ENCODE results near the gene FNBP1.

Gene FNBP1

GRCh38 chr9:129972816-129973215 lies 70.2 kb downstream of the FNBP1 start:
- TF ChIP-seq POLR2AphosphoS5 (IDR thresholded peaks at IDR 0.05; ENCODE audit: low read depth) (no peak), CTCF (IDR thresholded peaks at IDR 0.05; ENCODE audit: insufficient read depth, low read length) (no peak), GABPA (IDR thresholded peaks at IDR 0.05; ENCODE audit: low read depth) (no peak), SPI1 (IDR thresholded peaks at IDR 0.05; ENCODE audit: borderline replicate concordance, low read depth) (no peak), REST (IDR thresholded peaks at IDR 0.05; ENCODE audit: insufficient replicate concordance, low read depth) (no peak)
- DNase-seq (ENCODE audit: low read depth in 1 of 2, low spot score in 1 of 2) = no peak
- no peak overlapping the region for H3K4me3 ChIP-seq (replicated peaks; ENCODE audit: insufficient read depth, low read length)
- no peak overlapping the region for H3K27ac ChIP-seq (replicated peaks)
- no peaks in the 10 kb centered on the region for H3K27me3 ChIP-seq (ENCODE audit: insufficient read depth, poor library complexity, severe bottlenecking)

GRCh38 chr9:129968690-129969485 lies 74.1 kb downstream of the FNBP1 start:
- Histone ChIP-seq H3K27ac (replicated peaks) (no peak overlapping the region), H3K27me3 (ENCODE audit: insufficient read depth, poor library complexity, severe bottlenecking) (no peaks in the 10 kb centered on the region), H3K4me3 (replicated peaks; ENCODE audit: insufficient read depth, low read length) (no peak overlapping the region)
- TF ChIP-seq CTCF (IDR thresholded peaks at IDR 0.05; ENCODE audit: insufficient read depth, low read length) (no peak), POLR2AphosphoS5 (IDR thresholded peaks at IDR 0.05; ENCODE audit: low read depth) (no peak), SPI1 (IDR thresholded peaks at IDR 0.05; ENCODE audit: borderline replicate concordance, low read depth) (no peak), REST (IDR thresholded peaks at IDR 0.05; ENCODE audit: insufficient replicate concordance, low read depth) (no peak), GABPA (IDR thresholded peaks at IDR 0.05; ENCODE audit: low read depth) (no peak)
- no peak for DNase-seq (ENCODE audit: low read depth in 1 of 2, low spot score in 1 of 2)

GRCh38 chr9:129964901-129965734 lies 77.9 kb downstream of the FNBP1 start:
- Histone ChIP-seq H3K27me3 (ENCODE audit: insufficient read depth, poor library complexity, severe bottlenecking) (no peaks in the 10 kb centered on the region), H3K4me3 (replicated peaks; ENCODE audit: insufficient read depth, low read length) (no peak overlapping the region), H3K27ac (replicated peaks) (no peak overlapping the region)
- DNase-seq (ENCODE audit: low read depth in 1 of 2, low spot score in 1 of 2) = no peak
- TF ChIP-seq GABPA (IDR thresholded peaks at IDR 0.05; ENCODE audit: low read depth) = no peak
- no peak for TF ChIP-seq REST (IDR thresholded peaks at IDR 0.05; ENCODE audit: insufficient replicate concordance, low read depth)
- no peak for TF ChIP-seq CTCF (IDR thresholded peaks at IDR 0.05; ENCODE audit: insufficient read depth, low read length)
- TF ChIP-seq POLR2AphosphoS5 (IDR thresholded peaks at IDR 0.05; ENCODE audit: low read depth) = no peak
- no peak for TF ChIP-seq SPI1 (IDR thresholded peaks at IDR 0.05; ENCODE audit: borderline replicate concordance, low read depth)
